COLO829 (cell line): ENCODE data around the gene NKIRAS1.
"Not testable (repeated sequence)": the region's sequence is repeated elsewhere in the genome, so short reads cannot be mapped to it uniquely, and the experiment has no call there.

Experiments used
- DNase-seq: peaks from one replicate; pipeline ENCODE4 v3.0.0; 2012; ENCODE audit warnings: low spot score

Gene NKIRAS1

GRCh38 chr3:23940775-23941174 lies 24.0 kb upstream of the NKIRAS1 start:
- no peak for DNase-seq

- no peak for DNase-seq
Observed at GRCh38 chr3:23938688-23939087, 21.9 kb upstream of the NKIRAS1 start.

- no peak for DNase-seq
Observed at GRCh38 chr3:23937296-23937695, 20.5 kb upstream of the NKIRAS1 start.

GRCh38 chr3:23934253-23934652 lies 17.5 kb upstream of the NKIRAS1 start:
- DNase-seq = no peak

- no peak for DNase-seq
Observed at GRCh38 chr3:23932571-23932970, 15.8 kb upstream of the NKIRAS1 start.

GRCh38 chr3:23931597-23931996 lies 14.8 kb upstream of the NKIRAS1 start:
- DNase-seq = no peak

- no peak for DNase-seq
Observed at GRCh38 chr3:23928524-23928923, 11.7 kb upstream of the NKIRAS1 start.

- DNase-seq = no peak
Observed at GRCh38 chr3:23926736-23927135, 9.9 kb upstream of the NKIRAS1 start.

GRCh38 chr3:23926246-23926645 lies 9.5 kb upstream of the NKIRAS1 start:
- no peak for DNase-seq

- no peak for DNase-seq
Observed at GRCh38 chr3:23923786-23924185, 7.0 kb upstream of the NKIRAS1 start.

GRCh38 chr3:23921052-23921511 lies 4.3 kb upstream of the NKIRAS1 start:
- DNase-seq = no peak

- no peak for DNase-seq
Observed at GRCh38 chr3:23920151-23920655, 3.4 kb upstream of the NKIRAS1 start.

- no peak for DNase-seq
Observed at GRCh38 chr3:23919628-23920027, 2.8 kb upstream of the NKIRAS1 start.

- DNase-seq = not testable (repeated sequence)
Observed at GRCh38 chr3:23918331-23918730, 1.5 kb upstream of the NKIRAS1 start.

- DNase-seq = not testable (repeated sequence)
Observed at GRCh38 chr3:23917679-23918303, 1.0 kb upstream of the NKIRAS1 start.

- no peak for DNase-seq
Observed at GRCh38 chr3:23916152-23916885, 471 bp downstream of the NKIRAS1 start.

- no peak for DNase-seq
Observed at GRCh38 chr3:23915537-23916108, 1.2 kb downstream of the NKIRAS1 start.

GRCh38 chr3:23913873-23914743 lies 2.7 kb downstream of the NKIRAS1 start:
- no peak for DNase-seq

- DNase-seq = no peak
Observed at GRCh38 chr3:23913182-23913581, 3.6 kb downstream of the NKIRAS1 start.

- DNase-seq = not testable (repeated sequence)
Observed at GRCh38 chr3:23912335-23912734, 4.5 kb downstream of the NKIRAS1 start.

GRCh38 chr3:23911397-23911796 lies 5.4 kb downstream of the NKIRAS1 start:
- no peak for DNase-seq

GRCh38 chr3:23909341-23909740 lies 7.4 kb downstream of the NKIRAS1 start:
- no peak for DNase-seq
